HG02763 (cell line): ENCODE data around the gene CNGB1.
"Not testable (repeated sequence)": the region's sequence is repeated elsewhere in the genome, so short reads cannot be mapped to it uniquely, and the experiment has no call there.

Source experiments
- ATAC-seq: cut with Tn5 transposase; IDR thresholded peaks from one replicate; pipeline ENCODE4 v1.9.1; 2021; ENCODE audit warnings: mild to moderate bottlenecking, moderate library complexity; ENCODE audit not compliant: unreplicated experiment

The CNGB1 gene

DNA sequence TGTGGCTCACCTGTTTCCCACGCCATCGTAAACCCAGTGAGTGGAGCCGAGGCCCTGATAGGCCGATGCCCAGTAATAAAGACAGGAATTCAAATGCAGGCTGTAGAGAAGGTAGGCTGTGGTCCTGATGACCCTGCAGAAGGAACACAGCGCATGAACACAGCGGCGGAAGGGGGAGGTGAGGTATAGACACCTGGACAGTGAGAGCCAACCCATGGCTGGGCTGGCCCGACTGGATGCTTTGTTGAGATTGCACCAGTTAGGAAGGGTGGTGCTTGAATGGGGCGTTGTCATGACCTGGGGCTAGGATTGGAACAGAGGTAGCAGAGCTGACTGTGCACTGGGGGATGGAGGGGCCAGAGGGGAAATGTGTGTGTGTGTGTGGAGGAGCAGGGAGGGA lies 59.2 kb downstream of the CNGB1 start:
- ATAC-seq, result no peak

DNA sequence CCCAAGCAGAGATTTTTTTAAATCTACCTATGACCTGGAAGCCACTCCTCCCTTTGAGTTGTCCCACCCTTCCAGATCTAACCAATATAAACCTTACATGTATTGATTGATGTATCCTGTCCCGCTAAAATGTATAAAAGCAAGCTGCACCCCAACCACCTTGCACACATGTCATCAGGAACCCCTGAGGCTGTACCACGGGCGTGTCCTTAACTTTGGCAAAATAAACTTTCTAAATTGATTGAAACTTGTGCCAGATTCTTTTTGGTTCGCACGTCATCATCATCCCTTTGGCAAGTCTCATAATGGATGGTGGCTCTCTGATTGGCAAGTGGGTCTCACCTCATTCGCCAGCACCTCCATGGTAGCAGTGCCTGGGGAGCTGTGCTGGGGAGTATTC lies 60.2 kb downstream of the CNGB1 start:
- no peak for ATAC-seq

DNA sequence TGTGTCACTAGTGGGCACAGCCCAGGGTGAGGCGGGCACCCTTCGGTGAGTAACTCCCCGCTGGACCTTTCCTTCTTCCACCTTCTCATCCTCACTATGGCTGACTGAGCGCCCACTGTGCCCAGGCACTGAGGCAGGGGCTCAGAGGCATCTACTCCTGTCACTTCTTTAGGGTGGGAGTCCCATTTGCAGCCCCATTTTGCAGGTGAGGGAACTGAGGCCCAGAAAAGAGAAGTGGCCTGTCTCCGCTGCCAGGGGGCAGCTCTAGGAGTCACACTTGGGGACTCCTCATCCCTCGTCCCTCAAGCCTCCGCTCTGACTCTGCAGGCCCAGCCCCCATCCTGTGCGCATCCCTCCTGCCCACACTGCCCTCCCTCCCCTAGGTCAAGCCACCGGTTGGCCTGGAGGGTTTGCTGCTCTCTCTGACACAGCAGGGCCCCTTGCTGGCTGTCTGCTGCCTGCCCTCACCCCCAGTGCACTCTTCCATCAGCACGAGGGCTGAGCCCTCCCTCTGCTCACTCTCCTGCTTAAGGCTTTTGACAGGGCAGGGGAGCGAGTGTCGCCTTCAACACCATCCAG lies 62.4 kb downstream of the CNGB1 start:
- no peak for ATAC-seq

DNA sequence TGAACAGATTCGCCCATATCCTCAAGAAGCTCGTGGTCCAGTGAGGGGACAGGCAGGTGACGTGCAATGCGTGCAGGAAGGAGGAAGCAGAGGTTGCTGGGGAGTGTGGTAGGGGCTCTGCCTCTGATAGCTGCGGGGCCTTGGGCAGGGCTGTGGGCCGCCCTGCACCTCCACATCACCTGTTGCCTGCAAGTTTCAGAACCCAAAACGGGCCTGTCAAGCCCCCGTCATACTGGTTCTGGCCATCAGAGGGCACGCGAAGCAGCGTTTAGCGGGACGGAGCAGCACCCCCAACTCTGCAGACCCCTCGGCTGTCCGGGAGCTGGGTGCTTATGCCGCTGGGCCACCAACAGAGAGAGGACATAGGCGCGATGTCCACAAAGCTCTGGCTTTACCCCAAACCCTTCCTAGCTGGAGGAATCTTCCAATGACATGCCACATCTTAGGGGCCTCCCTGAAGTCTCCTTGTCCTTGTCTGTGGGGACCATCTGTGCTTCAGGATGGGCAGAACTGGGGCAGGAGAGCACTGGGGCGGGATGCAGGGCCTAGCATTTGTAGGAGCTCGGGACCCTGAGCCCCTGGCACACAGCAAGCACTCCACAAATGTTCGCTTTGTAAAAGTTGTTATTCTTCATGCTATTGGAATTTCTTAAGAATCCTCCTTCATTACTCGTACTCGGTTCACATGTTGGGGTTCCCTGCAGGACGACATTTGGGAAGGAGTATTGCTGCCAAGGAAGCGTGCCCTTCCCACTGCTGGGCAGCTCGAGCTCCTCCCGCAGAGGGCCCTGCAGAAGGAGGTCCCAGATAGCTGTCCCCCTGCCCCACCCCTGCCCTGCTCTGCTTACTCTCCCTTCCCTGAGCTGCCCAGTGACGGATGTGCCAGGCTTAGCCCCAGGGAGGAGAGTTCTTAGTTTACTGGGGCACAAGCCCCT lies 64.3 kb downstream of the CNGB1 start:
- no peak for ATAC-seq

DNA sequence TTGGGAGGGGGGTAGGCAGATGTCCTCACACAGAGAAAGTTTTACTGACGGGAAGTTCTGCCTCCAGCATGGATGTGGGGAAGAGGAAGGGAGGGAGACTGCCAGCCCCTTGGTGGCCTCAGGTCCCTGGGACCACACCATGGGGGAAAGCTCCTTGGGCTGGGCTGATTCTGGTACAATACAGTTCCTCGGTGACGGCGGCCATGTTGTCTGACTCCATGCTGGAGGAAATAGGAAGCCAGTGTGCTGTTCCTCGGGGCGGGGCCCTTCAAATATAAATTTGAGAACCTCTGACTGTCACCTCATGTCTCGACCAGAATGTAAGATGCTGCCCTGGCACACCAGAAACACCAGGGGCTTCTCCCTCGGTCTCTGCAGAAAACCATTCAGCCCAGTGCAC lies 66.8 kb downstream of the CNGB1 start:
- ATAC-seq, result no peak

DNA sequence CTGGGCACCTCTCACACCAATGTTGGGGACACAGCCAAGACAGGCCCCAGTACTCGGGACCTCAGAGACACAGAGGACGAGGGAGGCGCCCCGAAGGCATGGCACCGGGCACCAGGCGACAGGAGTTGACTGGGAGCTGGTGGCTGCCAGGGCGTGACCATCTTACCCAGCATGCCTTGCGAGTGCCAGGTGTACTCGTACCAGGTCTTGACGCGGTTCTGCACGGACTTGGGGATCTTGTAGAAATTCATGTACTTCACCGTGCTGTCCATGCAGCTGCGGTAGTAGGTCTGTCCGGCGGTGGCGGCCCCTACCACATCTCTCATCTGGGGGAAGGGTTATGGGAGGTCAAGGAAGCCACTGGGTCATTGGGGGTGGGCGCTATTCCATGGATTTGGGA lies 67.3 kb downstream of the CNGB1 start:
- ATAC-seq, result no peak

DNA sequence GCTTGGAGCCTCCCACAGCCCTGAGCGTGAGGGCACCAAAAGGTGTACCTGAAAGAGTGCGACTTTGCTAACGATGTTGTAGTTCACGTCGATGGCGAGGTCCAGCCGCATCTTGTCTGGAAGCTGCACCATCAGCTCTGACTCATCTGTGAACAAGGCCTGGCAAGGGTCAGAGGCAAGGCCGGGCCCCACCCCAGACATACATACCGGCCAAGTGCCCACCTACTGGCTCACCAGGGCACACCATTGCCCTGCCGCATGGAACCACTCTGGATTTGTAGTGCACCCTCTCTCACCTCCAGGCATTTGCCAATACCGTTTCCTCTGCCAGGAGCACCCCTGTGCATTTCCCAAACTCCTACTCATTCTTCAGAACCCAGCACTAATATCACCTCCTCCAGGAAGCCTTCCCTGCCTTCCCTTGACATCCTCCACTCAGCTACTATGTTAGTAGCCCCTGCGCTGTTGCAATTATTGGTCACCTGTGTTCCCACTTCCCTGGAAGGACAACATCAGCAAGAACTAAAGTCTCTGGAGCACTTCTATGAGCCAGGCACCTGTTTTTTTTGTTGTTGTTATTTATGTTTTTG lies 69.4 kb downstream of the CNGB1 start:
- ATAC-seq, result no peak

GRCh38 chr16:57900796-57901479 lies 70.0 kb downstream of the CNGB1 start:
- ATAC-seq, result no peak

- no peak for ATAC-seq
Measured at GRCh38 chr16:57899771-57900661, 70.9 kb downstream of the CNGB1 start.

DNA sequence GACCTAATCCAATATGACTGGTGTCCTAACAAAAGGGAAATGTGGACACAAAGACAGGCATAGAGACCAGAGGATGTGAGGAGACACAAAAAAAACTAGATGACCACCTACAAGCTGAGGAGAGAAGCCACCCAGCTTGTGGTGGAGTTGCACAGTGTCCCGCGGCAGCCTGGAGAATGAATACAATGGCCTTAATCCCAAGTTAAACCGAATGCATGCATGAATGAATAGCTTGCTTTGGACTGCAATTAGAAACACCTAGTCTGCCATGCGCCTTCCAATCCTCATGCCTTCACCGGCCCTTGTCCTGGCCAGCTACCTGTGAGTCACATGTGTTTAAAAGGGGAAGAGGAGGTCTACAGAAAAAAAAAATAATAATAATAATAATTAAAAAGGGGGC lies 72.0 kb downstream of the CNGB1 start:
- no peak for ATAC-seq

DNA sequence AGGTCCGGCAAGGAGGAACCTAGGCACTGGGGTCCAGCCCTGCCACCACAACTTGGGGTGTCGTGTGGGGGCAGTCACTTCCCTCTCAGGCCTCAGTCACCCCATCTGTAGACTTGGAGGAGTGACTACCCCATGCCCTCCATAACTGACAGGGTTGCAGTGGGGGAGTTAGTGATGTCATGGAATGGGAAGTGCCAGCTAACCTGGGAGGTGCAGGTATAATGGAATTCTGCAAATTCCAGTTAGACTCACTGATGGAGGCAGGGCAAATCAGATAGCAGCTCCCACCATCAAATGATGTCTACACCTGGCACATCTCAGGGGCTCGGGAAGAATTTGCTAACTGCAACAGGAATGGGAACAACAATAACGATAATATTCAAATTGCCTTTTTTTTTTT lies 72.9 kb downstream of the CNGB1 start:
- ATAC-seq, result no peak

- ATAC-seq, result no peak
Measured at GRCh38 chr16:57897053-57897784, 73.7 kb downstream of the CNGB1 start.

GRCh38 chr16:57895081-57895547 lies 75.8 kb downstream of the CNGB1 start:
- ATAC-seq, result not testable (repeated sequence)

GRCh38 chr16:57894390-57895080 lies 76.4 kb downstream of the CNGB1 start:
- no peak for ATAC-seq

DNA sequence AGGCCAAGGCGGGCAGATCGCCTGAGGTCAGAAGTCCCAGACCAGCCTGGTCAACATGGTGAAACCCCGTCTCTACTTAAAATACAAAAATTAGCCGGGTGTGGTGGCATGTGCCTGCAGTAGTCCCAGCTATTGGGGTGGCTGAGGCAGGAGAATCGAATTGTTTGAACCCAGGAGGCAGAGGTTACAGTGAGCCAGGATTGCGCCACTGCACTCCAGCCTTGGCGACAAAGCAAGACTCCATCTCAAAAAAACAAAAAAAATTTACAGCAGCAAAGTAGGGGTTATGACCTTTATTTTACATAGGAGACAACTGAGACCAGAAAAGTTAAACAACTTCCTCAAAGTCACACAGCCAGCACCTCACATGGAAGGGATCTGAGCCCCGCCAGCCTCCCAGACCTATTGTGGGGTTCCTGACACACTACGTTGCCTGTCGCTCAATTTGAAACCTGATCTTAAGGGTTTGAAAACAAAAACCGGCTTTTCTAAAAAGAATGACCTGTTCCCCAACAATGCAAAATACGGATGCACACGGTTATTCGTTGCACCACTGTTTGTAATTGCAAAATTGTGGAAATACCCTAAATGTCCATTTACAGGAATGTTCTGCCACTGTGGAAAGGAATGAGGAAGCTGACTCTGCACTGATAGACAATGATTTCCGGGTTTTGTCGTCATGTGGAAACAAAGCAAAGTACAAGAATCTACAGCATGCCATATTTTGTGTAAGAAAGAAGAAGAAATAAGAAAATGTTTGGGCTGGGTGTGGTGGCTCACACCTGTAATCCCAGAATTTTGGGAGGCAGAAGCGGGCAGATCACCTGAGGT lies 77.2 kb downstream of the CNGB1 start:
- no peak for ATAC-seq

GRCh38 chr16:57893217-57893558 lies 77.7 kb downstream of the CNGB1 start:
- no peak for ATAC-seq

DNA sequence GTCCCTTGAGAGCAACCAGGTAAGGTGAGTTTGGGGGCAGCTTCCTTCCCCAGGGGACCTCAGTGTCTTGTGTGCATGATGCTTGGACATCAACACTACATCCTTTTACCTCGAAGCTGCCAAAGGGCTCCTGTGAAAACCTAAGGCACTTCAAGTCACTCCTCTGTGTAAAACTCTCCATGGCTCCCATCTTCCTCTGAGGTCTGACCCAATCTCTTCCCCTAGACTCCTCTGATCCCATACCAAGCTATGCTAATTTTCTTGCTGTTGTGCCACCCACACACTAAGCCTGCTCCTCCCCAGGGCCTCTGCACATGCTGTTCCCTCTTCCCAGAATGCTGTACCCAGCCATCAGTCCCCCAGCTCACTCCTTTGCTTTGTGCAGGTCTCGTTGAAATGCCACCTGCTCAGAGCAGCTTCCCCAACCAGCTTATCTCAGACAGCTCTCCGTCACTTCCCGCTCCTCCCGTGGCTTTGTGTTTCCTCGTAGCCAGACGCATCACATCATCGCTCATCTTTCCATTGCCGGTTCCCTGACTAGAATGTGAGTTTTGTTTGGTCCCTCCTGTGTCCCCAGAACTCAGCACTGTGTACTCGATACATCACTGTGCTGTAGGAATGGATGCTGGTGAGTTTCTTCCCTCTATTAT lies 78.4 kb downstream of the CNGB1 start:
- no peak for ATAC-seq

DNA sequence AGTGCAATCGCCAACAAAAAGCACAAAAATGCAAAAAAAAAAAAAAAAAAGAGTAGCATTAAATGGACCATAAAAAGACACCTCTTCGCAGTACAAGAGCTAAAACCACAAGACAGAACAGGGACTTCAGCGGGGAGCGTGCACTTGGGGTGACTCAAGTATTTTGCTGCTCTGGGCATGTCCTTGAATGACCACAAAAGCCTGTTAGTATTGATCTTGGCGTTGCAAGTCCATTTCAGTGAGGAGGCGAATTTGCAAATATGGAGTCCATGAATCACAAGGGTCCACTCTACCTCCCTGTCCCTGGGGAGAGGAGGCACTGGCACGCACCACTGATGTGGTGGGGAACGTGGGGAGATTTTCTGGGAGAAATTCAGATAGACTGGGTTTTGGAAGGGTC lies 78.9 kb downstream of the CNGB1 start:
- ATAC-seq, result no peak
